Smooth muscle cell (in vitro differentiated cells): ENCODE results near the gene DRAXIN. TPM values are rescaled to one million over a fixed set of nuclear protein-coding genes. Genes with fewer than 3 reads are reported as not detected.
"Not testable (repeated sequence)": the region's sequence is repeated elsewhere in the genome, so short reads cannot be mapped to it uniquely, and the experiment has no call there.

Experiments
- DNase-seq: peaks from one replicate; lab custom pipeline; 2025; ENCODE audit not compliant: unreplicated experiment; lab: John Stamatoyannopoulos, UW
- H2AFZ ChIP-seq: fragments of 200-600 bp; sonication (generic); 2 replicates; pipeline ENCODE4 v1.6.0; 2016; ENCODE audit warnings: antibody characterized with exemption, low read depth, mild to moderate bottlenecking
- H3F3A ChIP-seq: fragments of 200-600 bp; sonication (generic); 2 replicates; pipeline ENCODE4 v1.6.0; 2017; ENCODE audit warnings: antibody characterized with exemption, low read depth
- H3K27ac ChIP-seq: fragments of 200-600 bp; sonication (generic); 2 replicates; pipeline ENCODE4 v1.5.1; 2016; ENCODE audit warnings: low read depth, mild to moderate bottlenecking
- H3K27me3 ChIP-seq: fragments of 200-600 bp; sonication (generic); 2 replicates; pipeline ENCODE4 v1.6.1; 2016; ENCODE audit warnings: low read depth, mild to moderate bottlenecking
- H3K36me3 ChIP-seq: fragments of 200-600 bp; sonication (generic); 2 replicates; pipeline ENCODE4 v1.5.1; 2016; ENCODE audit warnings: low read depth
- H3K4me1 ChIP-seq: fragments of 200-600 bp; sonication (generic); 2 replicates; pipeline ENCODE4 v1.5.1; 2016; ENCODE audit warnings: low read depth
- H3K4me2 ChIP-seq: fragments of 200-600 bp; sonication (generic); 2 replicates; pipeline ENCODE4 v1.6.0; 2016; ENCODE audit warnings: mild to moderate bottlenecking
- H3K4me3 ChIP-seq: fragments of 200-600 bp; sonication (generic); 2 replicates; pipeline ENCODE4 v1.5.1; 2016; ENCODE audit warnings: mild to moderate bottlenecking
- H3K79me2 ChIP-seq: fragments of 200-600 bp; sonication (generic); 2 replicates; pipeline ENCODE4 v1.6.0; 2016; ENCODE audit warnings: low read depth, mild to moderate bottlenecking
- H3K9ac ChIP-seq: fragments of 200-600 bp; sonication (generic); 2 replicates; pipeline ENCODE4 v1.6.0; 2016; ENCODE audit warnings: low read depth
- H3K9me3 ChIP-seq: fragments of 200-600 bp; sonication (generic); replicated peaks from 2 replicates; pipeline ENCODE4 v1.5.1; 2016; ENCODE audit warnings: low read depth
- H4K20me1 ChIP-seq: fragments of 200-600 bp; sonication (generic); 2 replicates; pipeline ENCODE4 v1.6.0; 2016; ENCODE audit warnings: low read depth
- CTCF ChIP-seq: fragments of 200-600 bp; sonication (generic); IDR thresholded peaks from 2 replicates; pipeline ENCODE4 v1.5.1; 2017; ENCODE audit warnings: borderline replicate concordance, mild to moderate bottlenecking, antibody characterized with exemption; ENCODE audit not compliant: insufficient read depth, poor library complexity, severe bottlenecking
- WGBS: methylation state at CpG from one replicate; pipeline ENCODE4 v1.1.7; 2016; ENCODE audit warnings: low lambda C conversion rate; 5-methylcytosine and 5-hydroxymethylcytosine counted together
- polyA plus RNA-seq: library from polyadenylated mRNA; unstranded; fragments of >200 nt; fragmentation: Nextera tagmentation; extraction: Ambion mirVana; gene quantifications from 2 replicates; pipeline ENCODE4 v1.2.1, GENCODE V29; 2016
- total RNA-seq: library from RNA; depleted of rRNA; stranded (reverse); fragments of >200 nt; gene quantifications from 2 replicates; pipeline ENCODE4 v1.2.3, GENCODE V29; 2014

DRAXIN gene
- total RNA-seq (0.09 TPM in 1 of 2 replicates, not detected in the other), polyA plus RNA-seq (0.15 and 0.27 TPM in 2 replicates)

- Histone ChIP-seq H3K27me3 (peaks cover 59% of the 10 kb centered on the region), H3K9ac (no peak within 1 kb of the TSS), H3K27ac (no peak within 1 kb of the TSS), H2AFZ (no peak within 1 kb of the TSS), H3F3A (no peaks in the 10 kb centered on the region), H3K36me3 (no peaks in the 10 kb centered on the region), H3K4me3 (peak within 1 kb of the TSS; percentile 55), H4K20me1 (no peaks in the 10 kb centered on the region), H3K9me3 (no peaks in the 10 kb centered on the region), H3K79me2 (no peaks in the 10 kb centered on the region), H3K4me2 (peak within 1 kb of the TSS; percentile 83), H3K4me1 (no peaks in the 10 kb centered on the region)
- WGBS, result 3% methylated on average over 43 of the region's 78 CpGs
- no peak for TF ChIP-seq CTCF
- no peak for DNase-seq
These were observed at the start of gene DRAXIN for GRCh38 chr1:11691302-11691914. Gene DRAXIN (plus strand): TSS chr1:11691710. CDS start chr1:11706259, 14,549 bp downstream.

- no peaks in the 10 kb centered on the region for H3K79me2 ChIP-seq
- TF ChIP-seq CTCF, result no peak
- H3F3A ChIP-seq, result no peaks in the 10 kb centered on the region
- no peaks in the 10 kb centered on the region for H3K9me3 ChIP-seq
- H3K27ac ChIP-seq, result no peak overlapping the region
- no peaks in the 10 kb centered on the region for H3K4me1 ChIP-seq
- no peaks in the 10 kb centered on the region for H4K20me1 ChIP-seq
- no peak for DNase-seq
- H2AFZ ChIP-seq, result no peak overlapping the region
- no peak overlapping the region for H3K4me2 ChIP-seq
- no peaks in the 10 kb centered on the region for H3K36me3 ChIP-seq
- WGBS, result 80% methylated on average over 5 of the region's 5 CpGs
- H3K9ac ChIP-seq, result no peak overlapping the region
- no peak overlapping the region for H3K4me3 ChIP-seq
- no peaks in the 10 kb centered on the region for H3K27me3 ChIP-seq
These were observed 49.7 kb upstream of the DRAXIN start for GRCh38 chr1:11641776-11642305.

- H3K9ac ChIP-seq, H2AFZ ChIP-seq, H3F3A ChIP-seq, H3K4me3 ChIP-seq, H3K9me3 ChIP-seq, H4K20me1 ChIP-seq, H3K27ac ChIP-seq, H3K79me2 ChIP-seq, H3K27me3 ChIP-seq, H3K36me3 ChIP-seq, H3K4me2 ChIP-seq, H3K4me1 ChIP-seq: not testable (repeated sequence)
- DNase-seq, result peak; percentile 8
- peak; percentile 97 for TF ChIP-seq CTCF
- WGBS, result 58% methylated on average over 18 of the region's 18 CpGs
These were observed 49.0 kb upstream of the DRAXIN start for GRCh38 chr1:11642418-11643017.
